Stimulated activated CD8-positive, alpha-beta memory T cell treated with anti-CD3 and anti-CD28 coated beads, Interleukin-12 subunit alpha, Interleukin-12 subunit beta, amount 100 ng/mL, for 1 hour (primary cell): ENCODE results near the gene SLF1.

Experiments
- DNase-seq: peaks from one replicate; pipeline ENCODE4 v3.0.0-alpha.2; 2020; ENCODE audit warnings: low read depth

The SLF1 gene

DNA sequence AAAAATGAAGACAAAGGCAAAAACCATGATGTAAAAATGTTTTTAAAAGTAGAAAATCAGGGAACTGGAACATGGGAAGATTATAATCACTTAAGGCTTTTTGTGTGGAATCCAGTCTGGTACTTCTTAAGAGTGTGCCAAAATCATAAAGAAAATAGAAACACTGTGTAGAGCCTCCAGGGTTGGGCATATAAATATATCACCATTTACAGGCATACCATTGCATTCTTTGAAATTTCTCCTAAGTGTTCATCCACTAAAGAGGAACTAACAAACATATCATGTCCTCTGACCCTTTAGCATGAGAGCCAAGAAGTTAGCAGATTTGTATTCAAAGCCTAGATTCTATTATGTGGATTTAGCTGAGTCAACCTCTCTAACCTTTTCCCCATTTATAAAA lies 93.3 kb downstream of the SLF1 start:
- no peak for DNase-seq

DNA sequence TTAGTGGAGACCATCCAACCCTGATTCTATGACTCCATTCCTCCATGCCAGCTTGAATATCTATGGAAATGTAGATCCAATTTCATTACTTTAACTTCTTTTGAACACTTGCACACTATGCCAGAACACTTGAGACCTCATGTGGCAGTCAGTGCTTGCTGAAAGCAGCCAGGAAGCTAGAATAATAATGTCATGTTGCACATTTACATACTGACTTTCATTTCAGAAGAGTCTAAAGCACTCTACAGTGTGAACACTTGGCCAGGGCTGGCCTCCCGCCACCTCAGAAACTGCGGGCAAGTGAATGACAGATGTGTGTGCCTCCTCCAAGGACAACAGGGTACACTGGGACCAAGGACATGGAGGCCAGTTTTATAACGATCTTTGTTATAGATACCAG lies 97.3 kb downstream of the SLF1 start:
- no peak for DNase-seq

DNA sequence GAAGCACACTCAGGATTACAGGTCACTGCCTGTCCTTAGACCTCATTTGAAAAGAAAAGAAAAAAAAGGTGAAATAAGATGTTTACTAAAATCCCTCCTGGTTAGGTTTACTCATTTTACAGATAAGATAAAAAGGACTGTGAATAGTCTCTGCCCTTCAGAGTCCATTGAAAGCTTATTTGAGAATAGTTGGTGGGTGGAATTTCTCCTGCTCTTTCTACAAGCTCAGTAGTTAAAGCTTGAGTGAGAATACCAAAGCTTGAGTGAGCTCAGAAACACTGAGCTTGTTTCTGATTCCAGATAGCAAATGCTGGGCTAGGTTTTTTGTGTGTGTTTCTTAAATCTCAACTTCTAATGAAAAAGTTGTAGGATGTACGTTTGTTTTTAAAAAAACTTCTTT lies 106.7 kb downstream of the SLF1 start:
- no peak for DNase-seq

DNA sequence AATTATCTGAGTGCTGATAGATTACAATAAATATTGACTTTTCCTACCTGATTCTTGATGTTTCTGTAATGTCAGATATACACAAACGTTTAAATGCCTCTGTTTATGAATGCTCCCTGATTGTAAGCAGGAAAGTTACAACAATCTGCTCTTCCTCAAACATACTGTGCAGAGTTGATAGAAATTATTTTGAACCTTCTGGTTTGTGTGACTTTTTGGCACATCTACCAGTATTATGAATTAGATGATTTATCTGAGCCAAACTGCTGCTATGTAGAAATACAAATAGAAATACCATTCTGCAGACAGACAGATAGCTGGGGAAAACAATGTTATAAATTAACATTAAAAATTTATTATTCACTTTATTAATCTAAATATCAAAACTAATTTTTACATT lies 113.0 kb downstream of the SLF1 start:
- DNase-seq: no peak

- DNase-seq: no peak
These were observed 118.0 kb downstream of the SLF1 start for GRCh38 chr5:94736498-94736897.

GRCh38 chr5:94740286-94740685 lies 121.8 kb downstream of the SLF1 start:
- no peak for DNase-seq

DNA sequence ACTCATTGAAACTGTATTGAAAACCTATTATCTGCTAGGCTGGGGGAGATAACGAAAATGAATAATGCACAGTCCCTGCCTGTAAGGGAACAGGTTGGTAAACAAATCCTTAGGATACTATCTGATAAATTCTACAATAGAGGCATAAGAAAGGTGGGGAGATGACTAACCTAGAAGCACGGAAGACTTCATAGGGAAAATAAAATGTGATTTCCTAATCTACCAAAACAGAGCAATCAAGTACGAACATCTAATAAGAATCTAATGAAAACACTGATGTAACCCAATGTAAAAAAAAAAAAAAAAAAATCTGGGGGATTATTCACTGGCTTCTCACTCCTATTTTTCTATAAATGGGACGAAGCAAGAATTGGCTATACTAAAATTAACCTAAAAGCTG lies 124.4 kb downstream of the SLF1 start:
- DNase-seq: no peak

GRCh38 chr5:94744906-94745305 lies 126.4 kb downstream of the SLF1 start:
- no peak for DNase-seq

DNA sequence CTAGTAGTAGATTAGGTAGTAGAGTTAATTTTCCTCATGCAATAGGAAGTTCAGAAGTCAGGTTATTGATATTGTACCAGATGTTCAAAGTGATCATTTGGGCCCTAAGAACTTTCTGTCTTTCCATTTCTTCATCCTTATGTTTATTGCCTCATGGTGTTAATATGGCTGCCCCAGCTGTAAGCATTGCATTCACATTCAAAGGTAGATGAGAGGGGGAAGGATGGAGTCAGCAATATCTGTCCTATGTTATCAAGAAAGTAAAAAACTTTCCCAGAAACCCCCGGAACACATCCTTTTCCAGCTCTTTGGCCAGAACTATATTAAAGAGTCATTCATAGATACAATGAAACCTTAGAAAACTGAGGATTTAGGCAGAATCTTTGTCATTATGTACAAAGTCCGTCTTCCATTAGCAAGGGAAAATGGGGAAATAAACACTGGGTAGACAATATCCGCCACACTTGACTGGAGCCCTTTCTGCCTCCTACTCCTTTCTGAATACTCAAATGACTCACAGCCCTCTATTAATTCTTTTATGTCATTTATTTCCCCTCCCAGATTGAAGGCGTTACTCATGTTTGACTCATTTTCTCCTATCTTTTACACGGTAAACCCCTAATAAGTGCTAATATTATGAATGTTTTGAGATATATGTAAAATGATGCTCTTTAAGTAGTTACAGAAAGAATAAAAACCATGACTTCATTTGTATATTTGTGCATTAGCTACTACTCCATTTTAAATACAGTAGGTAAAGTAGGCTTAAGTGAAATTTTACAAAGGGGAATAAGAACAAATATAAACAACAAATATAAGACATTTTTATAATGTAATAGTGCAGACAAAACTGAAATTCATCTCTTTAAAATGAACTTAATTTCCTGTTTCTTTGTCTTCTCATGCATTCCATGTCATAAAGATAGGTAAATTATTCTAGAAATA lies 127.6 kb downstream of the SLF1 start:
- no peak for DNase-seq

- no peak for DNase-seq
These were observed 128.3 kb downstream of the SLF1 start for GRCh38 chr5:94746731-94747124.
